GM10248 (cell line): ENCODE measurements around the gene PALLD.

Source experiments
- CTCF ChIA-PET: fragments of 300-600 bp; sonication (Branson Sonifier 250); formaldehyde crosslinking; extraction: SDS; loops from one replicate; lab custom pipeline; 2021; ENCODE audit warnings: antibody characterized with exemption; lab: Yijun Ruan, JAX
- POLR2A ChIA-PET: fragments of 350-650 bp; sonication (Branson Sonifier 250); formaldehyde crosslinking; extraction: SDS; loops from one replicate; lab custom pipeline; 2020; ENCODE audit warnings: antibody characterized with exemption; lab: Yijun Ruan, JAX
- DNase-seq: peaks from one replicate; pipeline ENCODE4 v3.0.0; 2012; ENCODE audit errors: extremely low spot score
- CTCF ChIP-seq: IDR thresholded peaks from 2 replicates; pipeline ENCODE4 v1.5.1; 2012; ENCODE audit warnings: mild to moderate bottlenecking, low read depth; ENCODE audit errors: extremely low read depth, missing control alignments, control extremely low read depth

The PALLD gene

GRCh38 chr4:168483811-168484210 is 13.0 kb upstream of the PALLD start:
- POLR2A ChIA-PET: no interaction called here
- no peak for DNase-seq
- TF ChIP-seq CTCF: no peak
- CTCF ChIA-PET: interaction anchor here (1.2 kb wide), 1 partner anchor 17 kb away, joined by 3 read pairs; no protein-coding TSS in a partner anchor

- ChIA-PET POLR2A (no interaction called here), CTCF (interaction anchor here (1.1 to 1.2 kb wide), 2 partner anchors 18 to 32 kb away, joined by 3 read pairs; no protein-coding TSS in a partner anchor)
- no peak for DNase-seq
- no peak for TF ChIP-seq CTCF
These were observed 12.2 kb upstream of the PALLD start for GRCh38 chr4:168484626-168485025.

- no peak for TF ChIP-seq CTCF
- CTCF ChIA-PET: interaction anchor here (1.1 to 1.2 kb wide), 2 partner anchors 18 to 31 kb away, joined by 3 read pairs; no protein-coding TSS in a partner anchor
- POLR2A ChIA-PET: no interaction called here
- no peak for DNase-seq
These were observed 11.5 kb upstream of the PALLD start for GRCh38 chr4:168485156-168485910.

GRCh38 chr4:168486912-168487281 is 10.0 kb upstream of the PALLD start:
- DNase-seq: no peak
- CTCF ChIA-PET: interaction anchor here (1.4 kb wide), 1 partner anchor 33 kb away, joined by 3 read pairs; no protein-coding TSS in a partner anchor
- POLR2A ChIA-PET: no interaction called here
- no peak for TF ChIP-seq CTCF

GRCh38 chr4:168487282-168488035 is 9.4 kb upstream of the PALLD start:
- DNase-seq: no peak
- TF ChIP-seq CTCF: no peak
- CTCF ChIA-PET: interaction anchor here (1.4 kb wide), 1 partner anchor 33 kb away, joined by 3 read pairs; no protein-coding TSS in a partner anchor
- POLR2A ChIA-PET: no interaction called here

- ChIA-PET POLR2A (no interaction called here), CTCF (interaction anchor here (1.1 kb wide), 1 partner anchor 9 kb away, joined by 3 read pairs; no protein-coding TSS in a partner anchor)
- TF ChIP-seq CTCF: no peak
- no peak for DNase-seq
These were observed 8.0 kb upstream of the PALLD start for GRCh38 chr4:168488869-168489274.
